Measurements from ENCODE around the gene DNLZ.

Gene DNLZ

DNA sequence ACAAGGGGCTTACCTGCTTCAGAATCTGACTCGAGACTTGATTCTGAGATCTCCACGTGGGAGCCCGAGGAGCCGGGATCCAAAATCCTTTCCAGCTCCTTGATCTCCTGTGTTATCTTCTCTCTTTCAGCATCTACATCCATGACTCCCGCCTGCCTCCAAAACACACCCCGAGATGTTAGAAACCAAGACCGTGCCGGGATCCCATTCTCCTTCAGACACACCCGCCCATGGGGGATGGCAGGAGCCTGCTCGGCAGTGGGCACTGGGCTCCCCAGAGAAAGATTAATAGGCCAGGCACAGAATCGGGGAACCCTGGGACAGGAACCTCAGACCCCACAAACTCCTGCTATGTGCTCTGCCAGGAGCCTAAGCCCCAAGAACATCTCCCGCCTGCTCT lies 34.7 kb upstream of the DNLZ start:
- DNase-seq (ENCODE audit: extremely low spot score, insufficient read length, low read depth) (no peak), FAIRE-seq (no peak)

DNA sequence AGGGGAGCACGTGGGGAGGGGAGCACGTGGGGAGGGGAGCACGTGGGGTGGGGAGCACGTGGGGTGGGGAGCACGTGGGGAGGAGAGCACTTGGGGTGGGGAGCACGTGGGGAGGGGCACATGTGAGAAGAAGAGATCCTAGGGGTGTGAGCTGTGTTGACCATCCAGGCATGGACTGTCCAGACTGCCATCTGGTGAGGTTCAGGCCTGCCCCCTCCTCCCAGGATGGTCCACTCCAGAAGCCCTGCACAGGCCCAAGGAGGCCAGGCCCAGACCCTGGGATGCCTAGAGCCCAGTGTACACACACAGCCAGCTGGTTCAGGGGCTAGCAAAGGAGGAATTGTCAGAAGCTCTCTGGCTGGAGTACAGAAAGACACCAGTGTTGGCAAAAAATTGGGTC lies 34.1 kb upstream of the DNLZ start:
- DNase-seq (ENCODE audit: extremely low spot score, insufficient read length, low read depth): no peak

DNA sequence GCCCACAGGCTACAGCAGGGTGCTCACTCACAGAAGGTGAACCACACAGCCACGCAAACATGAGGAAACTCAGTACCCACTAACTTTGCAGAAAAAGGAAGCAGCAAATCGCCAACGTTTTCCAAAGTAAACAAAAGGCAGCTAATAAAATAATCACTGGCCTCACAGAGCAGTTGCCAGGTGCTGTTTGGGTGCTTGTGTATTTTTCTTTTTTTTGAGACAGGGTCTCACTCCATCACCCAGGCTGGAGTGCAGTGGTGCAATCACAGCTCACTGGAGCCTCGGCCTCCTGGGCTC lies 32.6 kb upstream of the DNLZ start:
- DNase-seq (ENCODE audit: extremely low spot score, insufficient read length, low read depth) (no peak), FAIRE-seq (no peak)

More for the DNA sequence above, 34.1 kb upstream of the DNLZ start:
- no peak for FAIRE-seq

DNA sequence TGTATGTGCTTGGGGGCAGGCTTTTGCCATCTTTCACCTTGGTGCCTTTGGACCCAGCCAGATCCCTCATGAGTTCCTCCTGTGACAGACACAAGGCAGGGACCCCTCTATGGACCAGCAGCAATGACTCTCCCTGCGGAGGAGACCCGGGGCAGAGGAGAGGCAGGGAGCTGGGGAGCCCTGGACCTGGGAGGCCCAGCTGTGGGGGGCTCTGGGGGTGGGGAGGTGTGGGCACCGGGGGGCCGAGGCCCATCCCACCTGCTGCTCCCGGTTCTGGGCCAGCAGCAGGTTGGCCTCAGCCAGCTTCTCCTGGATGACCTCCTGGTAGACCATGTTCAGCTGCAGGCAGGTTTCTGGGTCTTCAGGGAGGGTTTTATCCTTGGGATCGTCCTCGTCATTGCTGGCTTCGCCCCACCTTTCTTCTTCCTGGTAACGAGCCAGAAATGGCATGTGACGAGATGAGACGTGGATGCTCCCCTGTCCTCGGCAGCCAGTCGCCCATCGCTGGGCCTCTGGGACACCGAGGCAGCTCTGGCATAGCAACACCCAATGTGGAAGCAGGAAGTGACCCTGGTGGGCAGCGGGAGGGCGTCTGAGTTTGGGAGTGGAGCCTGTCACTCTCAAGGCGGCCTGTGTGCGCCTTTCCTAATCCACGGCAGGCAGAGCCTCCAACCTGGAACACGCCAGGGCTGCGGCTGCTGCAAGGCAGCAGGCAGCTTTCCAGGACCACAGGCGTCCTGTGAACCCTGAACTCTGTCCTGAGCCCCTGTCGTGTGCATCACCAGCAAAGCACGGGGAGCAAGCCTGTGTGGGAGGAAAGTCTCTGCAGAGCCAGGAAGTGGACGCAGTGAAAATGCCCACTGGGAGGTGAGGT lies 32.0 kb upstream of the DNLZ start:
- no peak for DNase-seq (ENCODE audit: extremely low spot score, insufficient read length, low read depth)
- FAIRE-seq: no peak

DNA sequence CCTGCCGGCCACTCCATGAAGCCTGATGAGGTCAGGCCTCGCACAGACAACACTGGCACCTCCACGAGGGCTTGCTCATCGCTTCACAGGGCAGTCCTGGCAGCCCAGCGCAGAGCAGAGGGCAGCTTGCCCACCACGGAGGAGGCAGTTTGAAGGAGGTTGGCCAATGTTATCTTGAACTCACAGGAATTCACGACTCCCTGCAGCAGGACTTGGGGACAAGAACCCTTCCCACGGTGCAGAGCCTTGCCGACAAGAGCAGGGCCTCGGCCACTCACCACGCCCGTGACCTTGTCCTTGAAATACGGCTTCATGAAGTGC lies 31.4 kb upstream of the DNLZ start:
- DNase-seq (ENCODE audit: extremely low spot score, insufficient read length, low read depth) (no peak), FAIRE-seq (no peak)

DNA sequence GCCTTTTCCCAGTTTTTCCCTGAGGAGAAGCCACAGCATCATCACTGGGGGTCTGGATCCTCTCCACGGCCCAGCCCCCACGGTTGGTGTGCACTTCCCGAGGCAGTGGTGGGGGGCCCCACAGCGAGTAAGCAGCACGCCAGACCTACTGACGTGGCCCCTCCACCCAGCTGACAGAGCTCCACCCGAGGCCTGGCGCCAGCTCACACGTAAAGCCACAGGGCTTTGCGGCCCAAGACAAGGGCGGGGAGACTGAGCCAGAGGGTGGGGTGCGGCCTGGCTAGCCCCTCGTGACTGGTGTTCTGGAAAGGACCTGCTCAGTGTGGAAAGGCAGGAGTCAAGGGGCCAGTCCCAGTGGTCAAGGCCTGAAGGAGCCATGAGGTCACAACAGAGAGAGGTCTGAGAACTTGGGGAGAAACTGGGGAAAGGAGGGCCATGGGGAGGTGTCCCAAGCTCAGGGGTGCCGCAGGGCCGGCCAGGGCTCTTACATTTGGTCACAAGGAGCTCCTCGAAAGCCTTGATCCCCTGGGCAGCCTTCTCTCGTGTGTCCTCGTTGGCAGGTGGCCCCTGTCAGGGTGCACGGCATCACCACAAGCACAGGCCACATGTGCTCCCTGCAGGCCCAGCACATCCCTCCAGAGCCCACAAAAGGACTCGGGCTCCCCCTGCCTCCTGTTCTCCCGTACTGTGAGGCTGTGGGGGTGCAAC lies 30.9 kb upstream of the DNLZ start:
- no peak for FAIRE-seq
- DNase-seq (ENCODE audit: extremely low spot score, insufficient read length, low read depth): no peak

DNA sequence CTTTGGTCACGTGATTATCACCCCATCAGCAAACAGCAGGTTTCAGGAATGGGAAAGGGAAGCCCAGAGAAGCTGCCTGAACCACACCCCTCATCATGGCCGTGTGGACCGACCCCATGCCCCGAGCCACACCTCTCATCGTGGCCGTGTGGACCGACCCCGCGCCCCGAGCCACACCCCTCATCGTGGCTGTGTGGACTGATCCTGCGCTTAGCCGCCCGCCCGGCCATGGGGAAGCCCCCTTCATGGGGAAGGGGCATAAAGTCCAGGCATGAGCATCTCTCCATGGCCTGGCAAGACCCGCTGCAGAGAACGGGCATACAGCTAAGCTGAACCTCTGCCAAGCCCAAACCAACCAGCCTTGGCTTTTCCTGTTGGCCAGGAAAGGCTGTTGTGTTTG lies 30.0 kb upstream of the DNLZ start:
- FAIRE-seq: no peak
- DNase-seq (ENCODE audit: extremely low spot score, insufficient read length, low read depth): no peak

DNA sequence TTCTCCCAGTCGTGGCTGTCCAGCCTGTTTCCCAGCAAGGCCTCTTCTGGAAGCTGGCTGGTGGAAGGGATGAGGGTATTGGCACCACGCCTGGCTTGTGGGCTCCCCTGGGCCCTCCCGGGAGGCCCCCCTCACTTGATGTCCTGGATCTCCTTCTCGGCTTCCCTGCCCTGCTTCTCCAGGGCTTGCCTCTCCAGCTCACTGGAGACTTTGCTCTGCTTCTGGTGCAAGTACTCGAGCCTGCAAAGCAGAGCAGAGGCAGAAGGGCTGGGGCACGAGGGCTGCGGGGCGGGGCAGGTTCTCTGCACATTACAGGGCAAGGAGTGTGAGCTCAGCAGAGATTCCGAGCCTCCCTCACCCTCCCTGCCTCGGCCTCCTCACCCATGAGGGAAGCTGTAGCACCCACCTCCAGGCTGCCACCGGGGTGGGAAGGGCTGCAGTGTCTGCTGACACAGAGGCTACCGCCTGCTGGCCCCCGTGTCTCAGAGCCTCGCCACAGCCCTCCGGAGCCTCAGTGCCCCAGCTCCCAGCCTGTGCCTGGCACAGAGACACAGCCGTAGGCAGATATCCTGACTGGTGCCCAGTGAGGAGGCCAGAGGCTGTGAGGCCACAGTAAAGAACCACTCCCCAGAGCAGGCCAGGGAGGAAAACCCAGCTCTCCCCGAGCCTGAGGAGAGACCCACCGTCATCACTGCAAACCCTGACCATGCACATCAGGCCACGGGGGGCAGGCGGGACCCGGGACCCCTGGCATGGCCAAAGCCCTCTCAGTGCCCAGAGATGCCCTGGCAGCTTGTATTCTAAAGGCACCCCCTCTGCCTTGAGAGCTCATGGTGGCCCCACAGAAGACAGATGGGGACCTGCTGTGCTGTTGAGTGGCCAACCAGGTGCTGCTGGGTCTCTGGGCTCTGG lies 29.2 kb upstream of the DNLZ start:
- no peak for DNase-seq (ENCODE audit: extremely low spot score, insufficient read length, low read depth)
- no peak for FAIRE-seq

DNA sequence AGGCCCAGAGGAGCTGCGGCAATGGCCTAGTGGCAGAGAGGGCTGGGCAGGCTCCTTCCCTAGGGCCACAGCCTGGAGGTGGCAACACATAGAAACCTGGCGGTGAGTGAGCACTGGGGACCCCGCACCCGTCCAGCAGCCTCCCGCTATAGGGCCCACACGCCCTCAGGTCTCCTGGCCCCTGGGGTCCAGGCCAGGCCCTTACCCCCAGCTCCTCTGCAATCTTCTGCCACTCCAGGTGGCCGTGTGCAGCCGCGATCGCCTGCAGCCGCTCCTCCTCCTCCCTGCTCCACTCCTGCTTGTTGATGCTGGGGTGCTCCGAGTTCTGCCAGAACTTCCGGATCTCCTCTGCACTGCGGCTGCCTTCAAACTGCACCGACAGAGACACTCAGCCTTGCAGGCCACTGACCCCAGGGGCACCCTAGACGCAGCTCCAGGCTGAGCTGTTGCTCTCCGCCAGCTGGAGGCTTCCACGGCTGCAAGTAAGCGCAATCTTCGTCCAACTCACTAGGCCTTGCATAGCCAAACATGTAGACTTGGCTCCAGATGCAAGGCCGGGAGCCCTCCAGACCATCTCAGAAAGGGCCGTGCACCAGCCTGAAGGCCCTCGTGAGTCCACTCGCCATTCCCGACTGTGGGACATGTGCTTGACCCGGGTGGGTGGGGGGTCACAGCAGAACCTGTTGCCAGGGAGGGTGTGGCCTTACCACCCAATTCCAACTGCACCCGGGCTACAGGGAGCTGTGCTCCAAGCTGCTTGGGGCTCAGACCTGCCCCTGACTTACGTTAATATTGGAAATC lies 28.4 kb upstream of the DNLZ start:
- FAIRE-seq (no peak), DNase-seq (ENCODE audit: extremely low spot score, insufficient read length, low read depth) (no peak)

DNA sequence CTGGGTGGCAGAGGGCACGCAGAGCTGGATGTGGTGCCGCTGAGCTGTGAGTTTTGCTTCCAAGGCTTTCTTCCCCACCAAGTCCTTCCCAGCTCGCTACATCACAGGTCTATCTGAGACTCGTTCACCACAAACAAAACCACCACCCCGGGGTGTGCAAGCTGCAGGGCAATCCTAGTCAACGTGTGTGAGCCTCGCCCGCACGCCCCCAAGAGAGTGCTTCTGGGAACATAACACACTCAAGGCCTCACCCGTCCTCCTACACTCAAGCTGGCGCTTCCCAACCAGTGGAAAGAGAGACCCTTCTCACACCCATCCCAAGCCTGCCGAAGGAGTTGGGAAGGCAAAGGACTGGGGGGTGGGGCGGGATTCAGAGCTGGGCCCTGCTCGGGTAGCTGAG lies 25.9 kb upstream of the DNLZ start:
- no peak for DNase-seq (ENCODE audit: extremely low spot score, insufficient read length, low read depth)
- FAIRE-seq: no peak

DNA sequence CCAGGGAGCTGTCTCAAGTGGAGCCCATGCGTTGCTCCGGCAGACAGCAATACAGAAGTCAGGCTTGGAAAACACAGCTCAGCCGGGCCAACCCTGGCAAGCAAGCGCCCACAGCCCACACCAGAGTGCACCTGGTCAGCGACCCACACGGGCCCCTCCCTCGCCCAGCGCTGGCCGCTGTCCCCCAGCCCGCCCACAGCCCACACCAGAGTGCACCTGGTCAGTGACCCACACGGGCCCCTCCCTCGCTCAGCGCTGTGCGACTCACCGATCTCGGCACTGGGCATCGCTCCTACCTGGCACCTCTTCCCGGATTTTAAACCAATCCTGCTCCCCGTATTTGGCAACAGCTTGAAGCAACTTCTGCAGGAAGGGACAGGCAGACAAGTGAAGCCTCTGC lies 23.7 kb upstream of the DNLZ start:
- DNase-seq (ENCODE audit: extremely low spot score, insufficient read length, low read depth) (no peak), FAIRE-seq (no peak)

DNA sequence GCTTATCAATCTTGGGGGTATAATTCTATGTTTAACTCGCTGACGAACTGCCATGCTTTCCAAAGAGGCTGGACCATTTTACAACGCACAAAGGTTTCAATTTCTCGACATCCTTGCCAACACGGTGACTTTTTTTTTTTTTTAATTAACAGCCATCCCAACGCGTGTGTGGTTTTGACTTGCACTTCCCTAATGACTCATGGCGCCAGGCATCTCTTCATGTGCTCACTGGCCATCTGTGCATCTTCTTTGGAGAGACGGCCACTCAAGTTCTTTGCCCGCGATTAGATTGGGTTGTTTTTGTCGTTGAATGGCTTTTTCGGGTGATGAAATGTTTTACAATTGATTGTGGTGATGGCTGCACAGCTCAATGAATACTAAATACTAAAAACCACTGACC lies 22.5 kb upstream of the DNLZ start:
- DNase-seq (ENCODE audit: extremely low spot score, insufficient read length, low read depth) (no peak), FAIRE-seq (no peak)

DNA sequence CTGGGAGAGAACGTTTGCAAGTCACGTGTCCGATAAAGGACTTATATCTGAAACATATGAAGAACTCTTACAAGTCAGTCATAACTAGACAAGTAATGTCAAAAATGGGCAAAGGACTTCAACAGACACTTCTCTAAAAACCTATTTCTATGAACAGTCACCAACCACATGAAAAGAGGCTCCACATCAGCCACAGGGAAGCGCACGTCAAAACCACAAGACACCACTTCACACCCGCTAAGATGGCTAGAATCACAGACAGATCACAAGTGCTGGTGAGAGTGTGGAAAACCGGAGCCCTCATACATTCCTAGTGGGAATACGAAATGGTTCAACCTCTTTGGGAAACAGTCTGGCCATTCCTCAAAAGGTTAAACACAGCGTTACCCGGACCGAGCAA lies 21.5 kb upstream of the DNLZ start:
- DNase-seq (ENCODE audit: extremely low spot score, insufficient read length, low read depth) (no peak), FAIRE-seq (no peak)

DNA sequence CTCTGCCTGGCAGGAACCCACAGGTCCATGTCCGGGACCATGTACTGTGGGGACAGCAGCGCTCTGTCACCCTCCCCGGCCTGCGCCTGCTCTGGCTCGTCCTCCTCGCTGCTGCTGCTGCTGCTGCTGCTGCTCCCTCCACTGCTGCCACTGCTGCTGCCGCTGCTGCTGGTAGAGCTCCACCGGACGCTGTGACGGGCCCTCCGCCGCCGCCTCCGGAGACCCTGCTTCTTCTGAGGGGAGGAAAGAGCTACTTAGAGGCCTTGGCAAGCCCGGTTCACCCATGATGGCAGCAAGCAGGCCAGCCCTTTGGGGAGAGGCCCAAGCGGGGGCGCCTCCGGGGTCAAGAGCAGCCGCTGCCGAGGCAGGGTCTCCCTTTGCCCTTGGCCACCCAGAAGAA lies 19.9 kb upstream of the DNLZ start:
- DNase-seq (ENCODE audit: extremely low spot score, insufficient read length, low read depth) (no peak), FAIRE-seq (no peak)

DNA sequence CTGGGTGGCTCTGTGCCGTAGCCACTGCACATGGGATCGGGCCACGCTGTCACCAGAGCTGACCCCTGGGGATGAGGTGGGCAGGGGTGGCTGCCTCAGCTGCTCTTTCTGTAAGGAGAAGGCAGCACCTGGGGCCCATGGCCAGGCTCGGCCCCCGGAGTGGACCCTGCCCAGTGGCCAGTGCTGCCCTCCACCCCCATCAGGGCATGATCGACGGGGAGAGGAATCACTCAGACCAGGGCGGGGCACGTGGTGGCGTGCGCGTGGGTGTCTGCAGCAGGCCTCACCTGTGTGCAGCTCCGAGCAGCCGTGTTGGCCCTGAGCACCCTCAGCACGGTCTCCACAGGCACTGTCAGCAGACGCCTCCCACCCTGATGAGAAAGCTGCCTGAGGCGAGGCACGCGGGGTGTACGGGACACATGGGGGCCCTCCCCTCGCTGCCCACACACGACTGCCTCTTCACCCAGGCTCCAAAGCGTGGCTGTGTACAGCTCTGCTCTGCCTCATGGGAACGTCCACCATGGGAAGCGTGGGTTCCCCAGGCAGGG lies 18.5 kb upstream of the DNLZ start:
- no peak for DNase-seq (ENCODE audit: extremely low spot score, insufficient read length, low read depth)
- no peak for FAIRE-seq

DNA sequence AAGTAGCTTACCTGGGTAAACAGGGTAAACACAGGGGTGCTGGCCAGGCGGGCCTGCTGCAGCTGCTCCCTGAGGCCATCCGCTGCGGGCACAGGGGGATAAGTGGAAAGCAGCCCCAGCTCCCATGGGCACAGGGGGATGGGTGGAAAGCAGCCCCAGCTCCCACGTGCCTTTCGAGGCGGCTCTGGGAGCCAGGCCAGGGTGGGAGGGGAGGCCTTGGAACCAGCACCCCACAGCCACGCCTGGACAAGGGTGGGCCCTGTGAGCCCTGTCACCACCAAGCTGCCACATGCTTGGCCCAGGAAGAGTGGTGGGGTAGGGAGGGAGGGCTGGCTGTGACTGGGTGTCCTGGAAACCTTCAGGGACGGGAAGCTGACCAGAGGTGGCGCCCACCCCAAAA lies 17.8 kb upstream of the DNLZ start:
- FAIRE-seq: no peak
- DNase-seq (ENCODE audit: extremely low spot score, insufficient read length, low read depth): no peak

DNA sequence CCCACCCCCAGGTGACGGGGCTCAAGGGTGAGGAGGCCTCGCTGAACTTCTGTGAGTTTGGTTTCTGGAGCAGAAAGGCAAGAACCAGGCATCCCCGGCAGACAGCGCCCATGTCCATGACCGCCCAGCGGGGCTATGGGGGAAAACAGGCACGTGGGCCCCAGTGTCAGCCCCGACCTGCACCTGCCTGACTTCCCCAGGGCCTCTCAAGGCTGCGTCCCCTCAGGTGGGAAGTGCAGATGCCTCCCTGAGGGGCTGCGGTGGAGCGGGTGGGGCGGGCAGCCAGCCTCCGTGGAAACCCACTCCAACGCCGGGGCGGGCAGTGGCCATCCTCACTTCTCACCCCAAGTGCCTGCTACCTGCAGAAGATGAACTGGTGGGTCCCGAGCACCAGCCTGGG lies 16.8 kb upstream of the DNLZ start:
- no peak for FAIRE-seq
- no peak for DNase-seq (ENCODE audit: extremely low spot score, insufficient read length, low read depth)

DNA sequence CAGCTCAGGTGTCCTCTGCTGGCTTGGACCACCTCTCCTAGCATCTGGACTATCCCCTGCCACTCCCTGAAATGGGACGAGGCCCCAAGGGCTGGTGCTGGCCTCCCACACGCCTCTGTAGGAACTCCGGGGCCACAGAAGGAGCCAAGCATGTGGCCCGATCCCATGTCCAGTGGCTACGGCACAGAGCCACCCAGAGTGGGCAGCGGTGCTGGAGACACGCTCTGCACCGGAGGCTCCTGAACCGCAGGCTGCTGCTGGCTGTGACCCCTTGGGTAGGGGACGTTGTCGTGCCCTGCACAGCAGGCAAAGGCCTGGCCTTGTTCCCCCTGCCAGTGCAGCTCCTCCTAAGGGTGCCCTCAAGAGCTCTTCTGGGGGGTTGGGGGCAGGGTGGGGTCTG lies 16.3 kb upstream of the DNLZ start:
- no peak for FAIRE-seq

DNA sequence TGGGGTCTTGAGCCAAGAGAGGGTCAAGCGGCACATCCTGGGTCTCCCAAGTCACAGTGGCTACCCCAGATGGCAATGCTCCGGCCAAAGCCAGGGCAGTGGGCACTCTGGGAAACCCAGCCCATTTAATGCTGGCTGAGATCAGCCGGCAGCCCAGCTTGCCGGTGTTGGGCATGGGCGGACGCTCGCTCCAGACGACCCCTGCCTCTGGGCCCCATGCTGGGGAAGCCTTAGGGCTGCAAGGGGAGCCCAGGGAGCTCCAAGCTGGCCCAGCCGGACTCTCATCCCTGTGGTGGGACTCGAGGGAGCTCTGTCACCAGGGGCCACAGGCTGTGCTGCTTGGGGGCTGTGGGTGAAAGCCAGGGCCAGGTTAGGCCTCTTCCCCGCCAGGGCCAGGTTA lies 15.9 kb upstream of the DNLZ start:
- FAIRE-seq: no peak
- DNase-seq (ENCODE audit: extremely low spot score, insufficient read length, low read depth): no peak

More for the DNA sequence above, 16.3 kb upstream of the DNLZ start:
- DNase-seq (ENCODE audit: extremely low spot score, insufficient read length, low read depth): no peak

DNA sequence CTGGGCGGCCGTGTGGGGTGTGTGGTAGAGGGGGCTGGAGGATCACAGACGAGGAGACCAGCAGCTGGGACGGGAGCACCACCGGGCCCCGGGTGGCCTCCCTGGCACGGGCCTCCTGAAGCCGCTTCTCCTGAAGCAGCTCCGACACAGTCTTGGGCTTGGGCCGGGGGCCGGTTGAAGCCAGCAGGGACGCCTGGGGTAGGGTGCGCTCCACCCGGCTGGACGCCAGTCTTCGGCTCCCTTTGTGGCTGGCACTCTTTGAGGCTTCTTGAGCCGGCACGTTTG lies 15.4 kb upstream of the DNLZ start:
- DNase-seq (ENCODE audit: extremely low spot score, insufficient read length, low read depth): no peak
- no peak for FAIRE-seq
